ENCODE results near the gene RBPJL.

DNA sequence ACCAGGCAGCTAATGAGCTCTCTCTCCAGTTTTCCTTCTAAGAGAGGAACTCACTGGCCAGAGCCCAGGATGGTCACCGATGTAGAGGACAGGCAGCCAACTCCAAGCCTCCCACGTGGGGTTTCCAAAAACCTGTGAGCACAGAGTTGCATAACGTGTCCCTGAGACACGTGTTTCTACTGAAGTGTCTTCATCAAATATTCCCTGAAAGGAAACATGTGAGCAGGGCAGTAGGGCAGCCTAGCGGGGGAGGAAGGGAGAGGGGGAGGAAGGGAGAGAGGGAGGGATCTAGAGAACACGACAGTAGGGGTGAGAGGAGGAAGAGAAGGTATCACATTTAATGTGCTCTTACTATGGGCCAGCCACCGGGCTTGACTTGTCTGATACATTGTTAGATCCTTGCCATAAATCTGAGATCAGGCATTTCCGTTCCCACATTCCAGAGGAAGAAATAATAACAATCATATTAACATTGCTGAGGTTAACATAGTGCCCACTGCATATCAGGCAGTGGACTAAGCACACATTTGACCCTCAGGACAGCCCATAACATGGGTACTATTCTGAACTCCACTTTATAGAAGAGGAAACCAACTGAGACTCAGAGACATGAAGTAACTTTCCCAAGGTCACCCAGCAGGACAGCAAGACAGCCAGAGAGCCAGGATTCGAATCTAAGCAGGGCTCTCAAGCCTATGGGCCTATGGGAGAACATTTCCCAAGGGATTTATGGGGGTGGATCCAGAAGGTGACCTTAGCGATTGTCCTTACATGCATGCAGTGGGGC is 51.8 kb downstream of the RBPJL start:
- no peak for TF ChIP-seq POLR2A (IDR thresholded peaks at IDR 0.05; ENCODE audit: borderline replicate concordance, extremely low read depth, insufficient read depth, insufficient read length)
- TF ChIP-seq, protein P1, sequence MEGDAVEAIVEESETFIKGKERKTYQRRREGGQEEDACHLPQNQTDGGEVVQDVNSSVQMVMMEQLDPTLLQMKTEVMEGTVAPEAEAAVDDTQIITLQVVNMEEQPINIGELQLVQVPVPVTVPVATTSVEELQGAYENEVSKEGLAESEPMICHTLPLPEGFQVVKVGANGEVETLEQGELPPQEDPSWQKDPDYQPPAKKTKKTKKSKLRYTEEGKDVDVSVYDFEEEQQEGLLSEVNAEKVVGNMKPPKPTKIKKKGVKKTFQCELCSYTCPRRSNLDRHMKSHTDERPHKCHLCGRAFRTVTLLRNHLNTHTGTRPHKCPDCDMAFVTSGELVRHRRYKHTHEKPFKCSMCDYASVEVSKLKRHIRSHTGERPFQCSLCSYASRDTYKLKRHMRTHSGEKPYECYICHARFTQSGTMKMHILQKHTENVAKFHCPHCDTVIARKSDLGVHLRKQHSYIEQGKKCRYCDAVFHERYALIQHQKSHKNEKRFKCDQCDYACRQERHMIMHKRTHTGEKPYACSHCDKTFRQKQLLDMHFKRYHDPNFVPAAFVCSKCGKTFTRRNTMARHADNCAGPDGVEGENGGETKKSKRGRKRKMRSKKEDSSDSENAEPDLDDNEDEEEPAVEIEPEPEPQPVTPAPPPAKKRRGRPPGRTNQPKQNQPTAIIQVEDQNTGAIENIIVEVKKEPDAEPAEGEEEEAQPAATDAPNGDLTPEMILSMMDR (IDR thresholded peaks at IDR 0.05 in 2 of 3, conservative IDR thresholded peaks at IDR 0.05 in 1 of 3; ENCODE audit: borderline replicate concordance in 1 of 3, insufficient read depth in 1 of 3, low read depth in 2 of 3, low read length in 2 of 3): no peak
- TF ChIP-seq EZH2 (IDR thresholded peaks at IDR 0.05): no peak
- no peak for TF ChIP-seq POLR2AphosphoS5 (IDR thresholded peaks at IDR 0.05; ENCODE audit: low read depth, low read length)
- TF ChIP-seq RAD21 (IDR thresholded peaks at IDR 0.05; ENCODE audit: low read depth): no peak
- TF ChIP-seq, protein P2, sequence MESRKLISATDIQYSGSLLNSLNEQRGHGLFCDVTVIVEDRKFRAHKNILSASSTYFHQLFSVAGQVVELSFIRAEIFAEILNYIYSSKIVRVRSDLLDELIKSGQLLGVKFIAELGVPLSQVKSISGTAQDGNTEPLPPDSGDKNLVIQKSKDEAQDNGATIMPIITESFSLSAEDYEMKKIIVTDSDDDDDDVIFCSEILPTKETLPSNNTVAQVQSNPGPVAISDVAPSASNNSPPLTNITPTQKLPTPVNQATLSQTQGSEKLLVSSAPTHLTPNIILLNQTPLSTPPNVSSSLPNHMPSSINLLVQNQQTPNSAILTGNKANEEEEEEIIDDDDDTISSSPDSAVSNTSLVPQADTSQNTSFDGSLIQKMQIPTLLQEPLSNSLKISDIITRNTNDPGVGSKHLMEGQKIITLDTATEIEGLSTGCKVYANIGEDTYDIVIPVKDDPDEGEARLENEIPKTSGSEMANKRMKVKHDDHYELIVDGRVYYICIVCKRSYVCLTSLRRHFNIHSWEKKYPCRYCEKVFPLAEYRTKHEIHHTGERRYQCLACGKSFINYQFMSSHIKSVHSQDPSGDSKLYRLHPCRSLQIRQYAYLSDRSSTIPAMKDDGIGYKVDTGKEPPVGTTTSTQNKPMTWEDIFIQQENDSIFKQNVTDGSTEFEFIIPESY (IDR thresholded peaks at IDR 0.05; ENCODE audit: extremely low read depth, insufficient replicate concordance, low read length): no peak
- TF ChIP-seq SP1 (IDR thresholded peaks at IDR 0.05; ENCODE audit: low read depth): 0 out of 2 replicates have a peak, but pooled peaks have one; percentile 12
- TF ChIP-seq SRF (IDR thresholded peaks at IDR 0.05; ENCODE audit: low read depth): no peak
- TF ChIP-seq, protein P3, sequence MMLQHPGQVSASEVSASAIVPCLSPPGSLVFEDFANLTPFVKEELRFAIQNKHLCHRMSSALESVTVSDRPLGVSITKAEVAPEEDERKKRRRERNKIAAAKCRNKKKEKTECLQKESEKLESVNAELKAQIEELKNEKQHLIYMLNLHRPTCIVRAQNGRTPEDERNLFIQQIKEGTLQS (IDR thresholded peaks at IDR 0.05): no peak
